NOMO-1 treated with dmso at 0.1 percent for 144 hours (cell line): ENCODE measurements around the gene EIF2B4.
"Not testable (repeated sequence)": the region's sequence is repeated elsewhere in the genome, so short reads cannot be mapped to it uniquely, and the experiment has no call there.

Experiments
- DNase-seq: peaks from one replicate; lab custom pipeline; 2025; ENCODE audit not compliant: unreplicated experiment; lab: John Stamatoyannopoulos, UW

The EIF2B4 gene

GRCh38 chr2:27350106-27350693 lies 19.9 kb downstream of the EIF2B4 start:
- no peak for DNase-seq

- no peak for DNase-seq
These were observed 22.5 kb downstream of the EIF2B4 start for GRCh38 chr2:27347641-27348040.

- no peak for DNase-seq
These were observed 34.0 kb downstream of the EIF2B4 start for GRCh38 chr2:27336173-27336572.

- DNase-seq = no peak
These were observed 34.8 kb downstream of the EIF2B4 start for GRCh38 chr2:27335311-27335710.

GRCh38 chr2:27324720-27325119 lies 45.4 kb downstream of the EIF2B4 start:
- no peak for DNase-seq

GRCh38 chr2:27323596-27324285 lies 46.4 kb downstream of the EIF2B4 start:
- no peak for DNase-seq

GRCh38 chr2:27322766-27323595 lies 47.2 kb downstream of the EIF2B4 start, which contains the start of gene MPV17:
Gene MPV17 (minus strand): TSS chr2:27323097. CDS start chr2:27322517, 580 bp downstream.
- peak; percentile 82 for DNase-seq

- DNase-seq = peak; percentile 40
These were observed 47.8 kb downstream of the EIF2B4 start for GRCh38 chr2:27322301-27322765.

GRCh38 chr2:27320958-27321543 lies 49.1 kb downstream of the EIF2B4 start:
- no peak for DNase-seq

GRCh38 chr2:27319839-27320238 lies 50.3 kb downstream of the EIF2B4 start:
- not testable (repeated sequence) for DNase-seq

- no peak for DNase-seq
These were observed 53.3 kb downstream of the EIF2B4 start for GRCh38 chr2:27316655-27317412.

- DNase-seq = no peak
These were observed 55.0 kb downstream of the EIF2B4 start for GRCh38 chr2:27315122-27315521.

- no peak for DNase-seq
These were observed 55.4 kb downstream of the EIF2B4 start for GRCh38 chr2:27314709-27315108.
